ENCODE measurements around the gene RC3H2. TPM values are rescaled to one million over a fixed set of nuclear protein-coding genes. Genes with fewer than 3 reads are reported as not detected.

Gene RC3H2
- total and polyA plus RNA-seq, 12 donors, result 8.0 to 42.2 (median 30.7) TPM

DNA sequence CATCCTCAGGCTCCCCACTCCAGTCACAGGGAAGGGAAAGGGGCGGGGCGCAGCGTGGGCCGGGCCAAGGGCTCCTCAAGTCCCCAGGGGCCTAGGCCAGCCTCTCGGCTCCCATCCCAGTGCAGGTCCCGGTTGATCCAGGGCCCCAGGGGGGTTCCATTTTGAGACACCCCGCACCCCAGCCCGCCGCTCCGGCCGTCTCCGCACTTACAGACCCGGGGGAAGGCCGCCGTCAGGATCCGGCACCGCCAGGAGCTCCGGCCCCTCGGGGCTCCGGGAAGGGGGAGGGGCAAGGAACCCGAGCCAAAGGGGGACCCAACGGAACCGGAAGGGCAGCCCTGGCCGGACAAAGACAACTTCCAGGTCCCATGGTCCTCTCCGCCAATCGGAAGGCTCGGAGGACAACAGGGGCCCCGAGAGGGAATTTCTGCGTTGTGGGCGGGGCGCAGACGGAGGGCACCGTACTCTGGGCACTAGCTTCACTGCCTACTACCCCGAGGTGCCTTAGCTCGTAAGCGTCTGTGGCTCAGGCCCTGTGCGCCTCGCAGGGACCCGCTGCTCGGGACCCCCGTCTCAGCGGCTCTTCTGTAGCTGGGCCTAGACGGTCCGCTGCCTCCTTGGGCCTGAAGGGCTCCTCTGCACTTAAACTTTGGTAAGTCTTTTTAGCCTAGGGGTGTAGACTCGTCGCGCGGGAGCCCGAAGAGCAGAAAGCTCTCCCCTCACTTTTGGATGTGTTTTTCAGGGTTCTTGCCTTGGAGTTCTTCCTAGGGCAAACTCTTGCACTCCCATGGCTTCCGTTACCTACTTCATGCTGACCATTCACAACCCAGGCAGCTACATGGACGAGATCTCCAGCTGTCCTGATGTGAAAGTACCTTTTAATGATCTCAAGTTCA is 26.3 kb upstream of the RC3H2 start, which contains the start of gene ZBTB26:
ZBTB26 (minus strand) TSS at position 287 of the 896 bp plus-strand sequence. CDS start 11,578 bp downstream, outside the sequence.
- Histone ChIP-seq H3K27ac (peak within 1 kb of the TSS; percentile 55 to 90 (median 79)), H3K27me3 (no peaks in the 10 kb centered on the region), H3K36me3 (replicated peaks in 1 of 2) (no peaks in the 10 kb centered on the region), H3K9me3 (replicated peaks in 1 of 3) (no peaks in the 10 kb centered on the region), H3K4me1 (replicated peaks in 1 of 2) (peaks cover 10 to 34% of the 10 kb centered on the region in 2 donors), H3K4me3 (peak within 1 kb of the TSS; percentile 41 to 95 (median 60))
- TF ChIP-seq POLR2A (IDR thresholded peaks at IDR 0.05), result peak; percentile 44 to 86
- TF ChIP-seq, protein P1, sequence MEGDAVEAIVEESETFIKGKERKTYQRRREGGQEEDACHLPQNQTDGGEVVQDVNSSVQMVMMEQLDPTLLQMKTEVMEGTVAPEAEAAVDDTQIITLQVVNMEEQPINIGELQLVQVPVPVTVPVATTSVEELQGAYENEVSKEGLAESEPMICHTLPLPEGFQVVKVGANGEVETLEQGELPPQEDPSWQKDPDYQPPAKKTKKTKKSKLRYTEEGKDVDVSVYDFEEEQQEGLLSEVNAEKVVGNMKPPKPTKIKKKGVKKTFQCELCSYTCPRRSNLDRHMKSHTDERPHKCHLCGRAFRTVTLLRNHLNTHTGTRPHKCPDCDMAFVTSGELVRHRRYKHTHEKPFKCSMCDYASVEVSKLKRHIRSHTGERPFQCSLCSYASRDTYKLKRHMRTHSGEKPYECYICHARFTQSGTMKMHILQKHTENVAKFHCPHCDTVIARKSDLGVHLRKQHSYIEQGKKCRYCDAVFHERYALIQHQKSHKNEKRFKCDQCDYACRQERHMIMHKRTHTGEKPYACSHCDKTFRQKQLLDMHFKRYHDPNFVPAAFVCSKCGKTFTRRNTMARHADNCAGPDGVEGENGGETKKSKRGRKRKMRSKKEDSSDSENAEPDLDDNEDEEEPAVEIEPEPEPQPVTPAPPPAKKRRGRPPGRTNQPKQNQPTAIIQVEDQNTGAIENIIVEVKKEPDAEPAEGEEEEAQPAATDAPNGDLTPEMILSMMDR (IDR thresholded peaks at IDR 0.05), result no peak
- intact Hi-C loops (cut with DNase I), result no loop called here
- 0 to 1% (median 1%) methylated on average over 26 to 51 of the region's 51 CpGs for whole genome bisulfite sequencing, 4 donors
- DNase-seq, result peak; percentile 94 to 97 (median 97)

DNA sequence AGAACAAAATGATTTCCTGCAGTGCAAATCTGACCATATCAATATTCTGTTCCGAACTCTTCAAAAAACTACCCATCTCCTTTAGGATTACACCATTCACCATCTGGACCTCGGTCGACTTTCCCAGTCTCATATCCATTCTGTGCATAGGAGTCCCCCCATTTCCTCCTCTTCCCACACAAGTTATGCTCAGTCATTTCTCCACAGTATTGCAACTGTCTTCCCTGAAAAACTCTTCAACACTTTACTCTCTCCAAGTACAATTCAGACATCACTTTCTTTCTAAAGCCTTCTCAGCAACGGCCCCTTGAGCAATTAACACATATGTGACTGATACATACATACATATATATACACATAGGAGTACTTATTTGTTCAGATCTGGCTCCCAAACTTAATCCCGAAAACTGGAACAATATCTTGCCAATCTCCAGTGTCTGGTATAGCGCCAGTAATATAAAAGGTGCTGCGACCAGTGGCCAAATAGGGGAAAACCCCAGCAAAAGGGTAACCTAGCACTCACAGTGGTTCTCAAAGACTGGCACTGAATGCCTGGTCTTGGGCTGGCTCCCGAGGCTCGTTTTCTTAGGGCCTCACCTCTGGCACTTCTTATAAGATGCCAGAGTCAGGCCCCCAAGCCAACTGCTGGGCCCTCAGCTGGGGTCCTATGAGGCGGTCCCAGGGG is 25.5 kb upstream of the RC3H2 start:
- no peak for DNase-seq
- Histone ChIP-seq H3K4me3 (peak overlapping the region; percentile 34 to 95 (median 52)), H3K36me3 (replicated peaks in 1 of 2) (no peaks in the 10 kb centered on the region), H3K9me3 (replicated peaks in 1 of 3) (no peaks in the 10 kb centered on the region), H3K27me3 (no peaks in the 10 kb centered on the region), H3K27ac (peak overlapping the region in 4 of 5 donors; percentile 67 to 90 (median 81)), H3K4me1 (replicated peaks in 1 of 2) (peaks cover 10 to 34% of the 10 kb centered on the region in 2 donors)
- intact Hi-C loops (cut with DNase I), result no loop called here
- 22 to 29% (median 24%) methylated on average over 9 to 10 of the region's 10 CpGs for WGBS, 4 donors
- TF ChIP-seq, protein P1 (IDR thresholded peaks at IDR 0.05), result no peak
- TF ChIP-seq POLR2A (IDR thresholded peaks at IDR 0.05), result no peak

DNA sequence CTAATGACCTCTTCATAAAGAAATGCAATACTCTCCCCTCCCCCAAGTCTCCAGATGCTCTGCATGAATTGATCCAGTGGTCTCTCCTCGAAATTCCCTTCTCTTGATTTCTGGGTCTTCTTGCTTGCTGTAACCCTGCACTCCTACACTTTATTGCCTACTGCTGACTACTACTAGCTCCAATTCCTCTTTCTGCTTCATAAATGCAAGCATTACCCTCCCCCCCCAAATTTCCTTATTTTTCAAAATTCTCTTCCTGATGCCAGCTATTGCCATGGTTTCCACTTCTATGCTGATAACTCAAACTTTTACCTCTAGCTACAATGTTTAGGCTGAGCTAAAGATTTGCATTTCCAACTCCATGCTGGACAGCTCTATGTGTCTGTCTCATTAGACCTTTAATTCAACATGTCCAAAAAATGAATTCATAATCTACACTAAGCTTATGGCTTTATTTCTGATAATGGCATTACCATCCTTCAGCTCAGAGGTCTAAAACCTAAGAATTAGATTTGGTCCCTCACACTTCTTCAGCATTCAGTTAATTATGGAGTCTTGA is 24.7 kb upstream of the RC3H2 start:
- peak overlapping the region in 1 of 4 donors; percentile 95 for H3K4me3 ChIP-seq
- H3K36me3 ChIP-seq (replicated peaks in 1 of 2), result no peaks in the 10 kb centered on the region
- H3K4me1 ChIP-seq (replicated peaks in 1 of 2), result peaks cover 10 to 34% of the 10 kb centered on the region in 2 donors
- no peaks in the 10 kb centered on the region for H3K9me3 ChIP-seq (replicated peaks in 1 of 3)
- WGBS, 4 donors, result 68 to 84% (median 73%) methylated on average over 1 of the region's 1 CpG
- intact Hi-C loops (cut with DNase I), result no loop called here
- no peak for TF ChIP-seq POLR2A (IDR thresholded peaks at IDR 0.05)
- TF ChIP-seq, protein P1 (IDR thresholded peaks at IDR 0.05), result no peak
- H3K27me3 ChIP-seq, result no peaks in the 10 kb centered on the region
- no peak for DNase-seq
- no peak overlapping the region for H3K27ac ChIP-seq

DNA sequence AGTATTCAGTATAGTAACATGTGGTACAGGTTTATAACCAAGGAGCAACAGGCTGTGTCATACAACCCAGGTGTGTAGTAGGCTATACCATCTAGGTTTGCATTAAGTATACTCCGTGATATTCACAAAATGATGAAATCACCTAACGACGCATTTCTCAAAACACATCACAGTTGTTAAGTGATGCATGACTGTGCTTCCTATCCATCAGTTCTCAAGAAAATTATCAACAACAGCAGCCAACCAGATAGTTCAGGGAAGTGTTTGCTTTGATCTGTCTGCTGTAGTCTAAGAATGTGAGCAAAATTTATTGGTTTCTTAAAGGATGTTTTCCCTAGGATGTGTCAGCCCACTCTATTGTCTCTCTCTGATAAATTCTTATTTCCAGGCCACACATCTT is 18.8 kb upstream of the RC3H2 start:
- Histone ChIP-seq H3K27ac (no peak overlapping the region), H3K4me3 (no peak overlapping the region), H3K36me3 (replicated peaks in 1 of 2) (peaks cover 0 to 6% of the 10 kb centered on the region in 2 donors), H3K4me1 (replicated peaks in 1 of 2) (no peaks in the 10 kb centered on the region), H3K9me3 (replicated peaks in 1 of 3) (no peaks in the 10 kb centered on the region), H3K27me3 (no peaks in the 10 kb centered on the region)
- intact Hi-C loops (cut with DNase I), result no loop called here
- TF ChIP-seq POLR2A (IDR thresholded peaks at IDR 0.05), result no peak
- TF ChIP-seq, protein P1 (IDR thresholded peaks at IDR 0.05), result no peak
- WGBS, 4 donors, result 68 to 83% (median 70%) methylated on average over 3 of the region's 3 CpGs
- DNase-seq, result no peak

All from adrenal gland (tissue), 12 donors.